ENCODE results near the gene GAS7.

DNA sequence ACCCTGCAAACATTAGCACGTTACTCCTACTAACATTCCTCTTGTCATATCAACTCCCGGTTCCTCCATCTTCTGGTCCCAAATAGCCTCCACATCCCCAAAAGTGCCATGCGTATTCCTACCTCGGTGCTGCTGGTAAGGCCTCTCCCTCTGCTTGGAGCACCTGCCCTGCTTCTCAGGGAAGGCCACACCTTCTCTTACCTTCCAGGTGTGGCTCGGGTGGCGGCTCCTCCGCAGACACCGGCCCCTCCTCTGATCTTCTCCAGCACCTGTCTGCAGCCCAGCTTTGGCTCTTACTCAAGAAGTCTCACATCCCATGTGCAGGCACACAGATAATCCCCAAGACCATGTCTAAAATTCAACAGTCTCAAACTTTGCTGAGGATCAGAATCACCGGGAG, 92.3 kb downstream of the GAS7 start:
- TF ChIP-seq, protein P1, sequence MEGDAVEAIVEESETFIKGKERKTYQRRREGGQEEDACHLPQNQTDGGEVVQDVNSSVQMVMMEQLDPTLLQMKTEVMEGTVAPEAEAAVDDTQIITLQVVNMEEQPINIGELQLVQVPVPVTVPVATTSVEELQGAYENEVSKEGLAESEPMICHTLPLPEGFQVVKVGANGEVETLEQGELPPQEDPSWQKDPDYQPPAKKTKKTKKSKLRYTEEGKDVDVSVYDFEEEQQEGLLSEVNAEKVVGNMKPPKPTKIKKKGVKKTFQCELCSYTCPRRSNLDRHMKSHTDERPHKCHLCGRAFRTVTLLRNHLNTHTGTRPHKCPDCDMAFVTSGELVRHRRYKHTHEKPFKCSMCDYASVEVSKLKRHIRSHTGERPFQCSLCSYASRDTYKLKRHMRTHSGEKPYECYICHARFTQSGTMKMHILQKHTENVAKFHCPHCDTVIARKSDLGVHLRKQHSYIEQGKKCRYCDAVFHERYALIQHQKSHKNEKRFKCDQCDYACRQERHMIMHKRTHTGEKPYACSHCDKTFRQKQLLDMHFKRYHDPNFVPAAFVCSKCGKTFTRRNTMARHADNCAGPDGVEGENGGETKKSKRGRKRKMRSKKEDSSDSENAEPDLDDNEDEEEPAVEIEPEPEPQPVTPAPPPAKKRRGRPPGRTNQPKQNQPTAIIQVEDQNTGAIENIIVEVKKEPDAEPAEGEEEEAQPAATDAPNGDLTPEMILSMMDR (IDR thresholded peaks at IDR 0.05), result no peak
- TF ChIP-seq POLR2A (IDR thresholded peaks at IDR 0.05) (no peak), EP300 (IDR thresholded peaks at IDR 0.05) (no peak), POLR2AphosphoS5 (IDR thresholded peaks at IDR 0.05) (no peak)
